OCI-LY1 (cell line): ENCODE results near the gene TOM1L2.

ENCODE experiments used
- H2AFZ ChIP-seq: fragments of 200-600 bp; sonication (generic), shearing (Covaris generic); 2 replicates; pipeline ENCODE4 v1.6.0; 2014; ENCODE audit warnings: antibody characterized with exemption, mild to moderate bottlenecking, low read length
- H3F3A ChIP-seq: fragments of 200-600 bp; sonication (generic), shearing (Covaris generic); 2 replicates; pipeline ENCODE4 v1.6.0; 2014; ENCODE audit warnings: mild to moderate bottlenecking, antibody characterized with exemption, low read length, moderate library complexity; ENCODE audit not compliant: insufficient read depth
- H3K27ac ChIP-seq: fragments of 200-600 bp; sonication (generic); 2 replicates; pipeline ENCODE4 v1.5.1; 2014; ENCODE audit warnings: low read length, mixed run types, mild to moderate bottlenecking, low read depth; ENCODE audit not compliant: poor library complexity, severe bottlenecking
- H3K27me3 ChIP-seq: fragments of 200-600 bp; sonication (generic); 2 replicates; pipeline ENCODE4 v1.6.0; 2014; ENCODE audit warnings: antibody characterized with exemption, mild to moderate bottlenecking, low read length, moderate library complexity; ENCODE audit not compliant: insufficient read depth
- H3K36me3 ChIP-seq: fragments of 200-600 bp; sonication (generic); 2 replicates; pipeline ENCODE4 v1.6.1; 2014; ENCODE audit warnings: mild to moderate bottlenecking, antibody characterized with exemption, low read length, moderate library complexity, mixed read lengths; ENCODE audit not compliant: insufficient read depth
- H3K4me1 ChIP-seq: fragments of 200-600 bp; sonication (generic); 2 replicates; pipeline ENCODE4 v1.5.1; 2014; ENCODE audit warnings: mild to moderate bottlenecking, low read length, moderate library complexity; ENCODE audit not compliant: insufficient read depth, severe bottlenecking
- H3K4me2 ChIP-seq: fragments of 200-600 bp; sonication (generic), shearing (Covaris generic); 2 replicates; pipeline ENCODE4 v1.6.1; 2014; ENCODE audit warnings: low read length
- H3K4me3 ChIP-seq: fragments of 200-600 bp; sonication (generic); 2 replicates; pipeline ENCODE4 v1.5.1; 2014; ENCODE audit warnings: low read length, low read depth, mild to moderate bottlenecking, mixed read lengths; ENCODE audit not compliant: poor library complexity, severe bottlenecking
- H3K79me2 ChIP-seq: fragments of 200-600 bp; shearing (Covaris generic); 2 replicates; pipeline ENCODE4 v1.6.1; 2016; ENCODE audit warnings: mixed run types, low read length, mixed read lengths; ENCODE audit not compliant: insufficient read depth
- H3K9ac ChIP-seq: fragments of 200-600 bp; sonication (generic), shearing (Covaris generic); 2 replicates; pipeline ENCODE4 v1.6.1; 2014; ENCODE audit warnings: mild to moderate bottlenecking, low read length, mixed read lengths
- H3K9me2 ChIP-seq: fragments of 200-600 bp; sonication (generic), shearing (Covaris generic); 2 replicates; pipeline ENCODE4 v1.6.1; 2014; ENCODE audit warnings: low read depth, mild to moderate bottlenecking, low read length, mixed read lengths
- H3K9me3 ChIP-seq: fragments of 200-600 bp; shearing (Covaris generic); 2 replicates; pipeline ENCODE4 v1.6.1; 2014; ENCODE audit warnings: low read length, mixed read lengths
- H4K20me1 ChIP-seq: fragments of 200-600 bp; sonication (generic), shearing (Covaris generic); 2 replicates; pipeline ENCODE4 v1.6.0; 2016; ENCODE audit warnings: mild to moderate bottlenecking, low read length; ENCODE audit not compliant: insufficient read depth
- EZH2 ChIP-seq: fragments of 200-600 bp; sonication (generic), shearing (Covaris generic); IDR thresholded peaks from 2 replicates; pipeline ENCODE4 v1.8.0; 2017; ENCODE audit warnings: borderline replicate concordance, mixed run types, mild to moderate bottlenecking, antibody characterized with exemption, low read length, moderate library complexity, mixed read lengths
- TF ChIP-seq, protein P1 (sequence below): fragments of 200-600 bp; sonication (generic), shearing (Covaris generic); IDR thresholded peaks from 2 replicates; pipeline ENCODE4 v1.5.1; 2017; ENCODE audit warnings: mild to moderate bottlenecking, antibody characterized with exemption, low read length, moderate library complexity, mixed read lengths

The TOM1L2 gene

DNA sequence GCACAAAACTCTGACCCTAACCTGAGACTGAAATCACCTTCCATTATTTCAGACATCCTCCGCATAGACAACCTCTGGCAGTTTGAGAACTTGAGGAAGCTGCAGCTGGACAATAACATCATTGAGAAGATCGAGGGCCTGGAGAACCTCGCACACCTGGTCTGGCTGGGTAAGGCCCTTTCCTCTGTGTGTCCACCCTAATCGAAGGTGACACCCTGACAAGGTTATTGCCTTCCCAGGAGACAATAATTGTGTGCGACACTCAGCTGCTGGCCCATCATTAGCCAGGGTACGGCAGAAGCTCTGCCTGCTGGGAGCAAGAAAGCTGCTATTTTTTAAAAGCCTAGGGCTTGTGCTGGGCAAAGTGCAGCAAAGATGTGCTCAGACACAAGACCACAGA lies 11.6 kb upstream of the TOM1L2 start:
- H3K27ac ChIP-seq, result no peak overlapping the region

DNA sequence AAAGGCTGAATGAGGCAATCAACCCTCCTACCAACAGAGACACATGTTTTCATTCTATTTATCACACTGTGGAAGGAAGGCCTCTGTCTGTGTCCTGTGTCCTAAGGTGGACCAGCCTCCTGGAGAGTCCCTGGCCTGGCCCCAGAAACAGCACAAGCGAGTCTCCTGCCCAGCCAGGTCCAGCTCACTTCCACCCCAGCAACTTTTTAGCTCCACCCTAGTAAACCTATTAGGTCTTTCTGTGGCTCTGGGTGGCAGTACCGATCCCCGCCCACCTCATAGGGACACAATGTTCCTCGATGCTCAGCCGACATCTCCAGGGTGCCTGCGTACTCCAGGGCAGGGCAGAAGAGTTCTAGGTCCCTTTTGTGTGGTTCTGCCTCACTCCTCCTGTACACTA lies 11.2 kb upstream of the TOM1L2 start:
- TF ChIP-seq, protein P1, sequence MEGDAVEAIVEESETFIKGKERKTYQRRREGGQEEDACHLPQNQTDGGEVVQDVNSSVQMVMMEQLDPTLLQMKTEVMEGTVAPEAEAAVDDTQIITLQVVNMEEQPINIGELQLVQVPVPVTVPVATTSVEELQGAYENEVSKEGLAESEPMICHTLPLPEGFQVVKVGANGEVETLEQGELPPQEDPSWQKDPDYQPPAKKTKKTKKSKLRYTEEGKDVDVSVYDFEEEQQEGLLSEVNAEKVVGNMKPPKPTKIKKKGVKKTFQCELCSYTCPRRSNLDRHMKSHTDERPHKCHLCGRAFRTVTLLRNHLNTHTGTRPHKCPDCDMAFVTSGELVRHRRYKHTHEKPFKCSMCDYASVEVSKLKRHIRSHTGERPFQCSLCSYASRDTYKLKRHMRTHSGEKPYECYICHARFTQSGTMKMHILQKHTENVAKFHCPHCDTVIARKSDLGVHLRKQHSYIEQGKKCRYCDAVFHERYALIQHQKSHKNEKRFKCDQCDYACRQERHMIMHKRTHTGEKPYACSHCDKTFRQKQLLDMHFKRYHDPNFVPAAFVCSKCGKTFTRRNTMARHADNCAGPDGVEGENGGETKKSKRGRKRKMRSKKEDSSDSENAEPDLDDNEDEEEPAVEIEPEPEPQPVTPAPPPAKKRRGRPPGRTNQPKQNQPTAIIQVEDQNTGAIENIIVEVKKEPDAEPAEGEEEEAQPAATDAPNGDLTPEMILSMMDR, result no peak
- TF ChIP-seq EZH2, result no peak
- H3K9me3 ChIP-seq, result no peaks in the 10 kb centered on the region
- no peaks in the 10 kb centered on the region for H3F3A ChIP-seq
- H3K27ac ChIP-seq, result no peak overlapping the region
- H3K79me2 ChIP-seq, result no peaks in the 10 kb centered on the region
- H3K9me2 ChIP-seq, result no peaks in the 10 kb centered on the region
- no peaks in the 10 kb centered on the region for H3K4me1 ChIP-seq
- no peaks in the 10 kb centered on the region; the same call in 1 of the 2 replicates for H3K27me3 ChIP-seq
- no peak overlapping the region for H3K4me3 ChIP-seq
- no peak overlapping the region for H2AFZ ChIP-seq
- no peak overlapping the region for H3K4me2 ChIP-seq
- no peak overlapping the region for H3K9ac ChIP-seq
- no peaks in the 10 kb centered on the region for H3K36me3 ChIP-seq
- H4K20me1 ChIP-seq, result no peaks in the 10 kb centered on the region

More for the DNA sequence above, 11.6 kb upstream of the TOM1L2 start:
- Histone ChIP-seq H3K4me3 (no peak overlapping the region), H3K9me2 (no peaks in the 10 kb centered on the region), H2AFZ (no peak overlapping the region), H3K9ac (no peak overlapping the region), H3F3A (no peaks in the 10 kb centered on the region), H3K9me3 (no peaks in the 10 kb centered on the region), H3K79me2 (no peaks in the 10 kb centered on the region), H4K20me1 (no peaks in the 10 kb centered on the region), H3K36me3 (no peaks in the 10 kb centered on the region), H3K27me3 (no peaks in the 10 kb centered on the region; the same call in 1 of the 2 replicates), H3K4me2 (no peak overlapping the region), H3K4me1 (no peaks in the 10 kb centered on the region)
- no peak for TF ChIP-seq EZH2
- TF ChIP-seq, protein P1, result no peak

DNA sequence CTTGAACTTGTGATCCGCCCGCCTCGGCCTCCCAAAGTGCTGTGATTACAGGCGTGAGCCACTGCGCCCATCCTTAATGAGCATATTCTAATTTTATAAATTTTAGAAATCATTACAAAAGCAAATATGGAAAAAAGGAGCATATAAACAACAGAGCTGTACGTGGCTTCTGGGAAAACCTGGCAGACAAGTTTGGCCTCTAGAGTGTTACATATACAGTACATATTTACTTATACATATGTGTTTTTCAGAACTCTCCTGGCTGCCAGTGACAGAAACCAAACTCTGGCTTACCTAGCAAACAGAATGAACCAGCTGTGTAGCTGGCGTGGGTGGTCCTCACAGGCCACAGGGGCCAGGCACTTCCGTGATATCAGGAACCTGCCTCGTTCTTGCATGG lies 10.6 kb upstream of the TOM1L2 start:
- Histone ChIP-seq H3K36me3 (no peaks in the 10 kb centered on the region), H3K4me2 (no peak overlapping the region), H3K9me3 (no peaks in the 10 kb centered on the region), H3K4me1 (no peaks in the 10 kb centered on the region), H3K27ac (no peak overlapping the region), H3K9ac (no peak overlapping the region), H3K79me2 (no peaks in the 10 kb centered on the region), H3K4me3 (no peak overlapping the region), H3F3A (no peaks in the 10 kb centered on the region), H4K20me1 (no peaks in the 10 kb centered on the region), H2AFZ (no peak overlapping the region), H3K9me2 (no peaks in the 10 kb centered on the region), H3K27me3 (no peaks in the 10 kb centered on the region; the same call in 1 of the 2 replicates)
- TF ChIP-seq, protein P1, result no peak
- TF ChIP-seq EZH2, result no peak
